ENCODE results near the gene MYBL2. TPM values are rescaled to one million over a fixed set of nuclear protein-coding genes. Genes with fewer than 3 reads are reported as not detected.
A peak's percentile ranks its signal among the peaks of the same experiment; 100 is the strongest.

Gene MYBL2
- total and polyA plus RNA-seq, 8 donors, result 4.7 to 14.5 (median 5.7) TPM

- no peak overlapping the region for H3K27ac ChIP-seq
- H3K9me3 ChIP-seq, result no peaks in the 10 kb centered on the region
- intact Hi-C loops (cut with DNase I), result loop anchor here in 2 of 3 donors (5.0 to 10.0 kb wide), 2 partner anchors 323 to 331 kb away; no protein-coding TSS in a partner anchor
- DNase-seq (no peak), ATAC-seq (no peak), FAIRE-seq (no peak)
- no peaks in the 10 kb centered on the region for H3K4me1 ChIP-seq
- no peaks in the 10 kb centered on the region for H3K36me3 ChIP-seq
- no peak for TF ChIP-seq CTCF (IDR thresholded peaks at IDR 0.05)
- WGBS, 2 donors, result 54 to 67% methylated on average over 11 of the region's 11 CpGs
- H3K4me3 ChIP-seq, result no peak overlapping the region
- H3K27me3 ChIP-seq, result peaks cover 0 to 11% (median 1%) of the 10 kb centered on the region in 4 donors
Observed at GRCh38 chr20:43751167-43752050, 84.5 kb downstream of the MYBL2 start.

GRCh38 chr20:43752051-43752360, 85.1 kb downstream of the MYBL2 start:
- intact Hi-C loops (cut with DNase I), result loop anchor here in 2 of 3 donors (5.0 to 10.0 kb wide), 2 partner anchors 323 to 330 kb away; no protein-coding TSS in a partner anchor
- H3K4me1 ChIP-seq, result no peaks in the 10 kb centered on the region
- WGBS, 2 donors, result 51 to 57% methylated on average over 4 of the region's 4 CpGs
- DNase-seq, result no peak
- no peak for ATAC-seq
- H3K27ac ChIP-seq, result no peak overlapping the region
- TF ChIP-seq CTCF (IDR thresholded peaks at IDR 0.05), result no peak
- no peaks in the 10 kb centered on the region for H3K36me3 ChIP-seq
- H3K27me3 ChIP-seq, result peaks cover 0 to 11% (median 1%) of the 10 kb centered on the region in 4 donors
- H3K4me3 ChIP-seq, result no peak overlapping the region
- H3K9me3 ChIP-seq, result no peaks in the 10 kb centered on the region
- FAIRE-seq, result no peak

- no peak for TF ChIP-seq CTCF (IDR thresholded peaks at IDR 0.05)
- Histone ChIP-seq H3K9me3 (no peaks in the 10 kb centered on the region), H3K4me3 (no peak overlapping the region), H3K27ac (no peak overlapping the region), H3K36me3 (no peaks in the 10 kb centered on the region), H3K27me3 (peaks cover 0 to 11% (median 1%) of the 10 kb centered on the region in 4 donors), H3K4me1 (no peaks in the 10 kb centered on the region)
- FAIRE-seq, result no peak
- WGBS, 2 donors, result 63 to 72% methylated on average over 13 of the region's 13 CpGs
- peak in 2 of 4 donors; percentile 56 to 73 for ATAC-seq
- DNase-seq, result peak in 1 of 6 donors; percentile 41
- intact Hi-C loops (cut with DNase I), result loop anchor here in 2 of 3 donors (5.0 to 10.0 kb wide), 2 partner anchors 322 to 330 kb away; no protein-coding TSS in a partner anchor
Observed at GRCh38 chr20:43752561-43753301, 85.8 kb downstream of the MYBL2 start.

- TF ChIP-seq CTCF (IDR thresholded peaks at IDR 0.05), result no peak
- FAIRE-seq (no peak), DNase-seq (no peak), ATAC-seq (no peak)
- no peaks in the 10 kb centered on the region for H3K9me3 ChIP-seq
- peaks cover 0 to under 1% (median 0%) of the 10 kb centered on the region in 4 donors for H3K27me3 ChIP-seq
- no peak overlapping the region for H3K4me3 ChIP-seq
- H3K4me1 ChIP-seq, result no peaks in the 10 kb centered on the region
- no peak overlapping the region for H3K27ac ChIP-seq
- H3K36me3 ChIP-seq, result no peaks in the 10 kb centered on the region
- WGBS, 2 donors, result 74 to 85% methylated on average over 7 of the region's 7 CpGs
- intact Hi-C loops (cut with DNase I), result loop anchor here in 1 of 3 donors (10.0 kb wide), 1 partner anchor 319 kb away; no protein-coding TSS in a partner anchor
Observed at GRCh38 chr20:43755390-43755789, 88.5 kb downstream of the MYBL2 start.
